ENCODE results near the gene MOGAT1.
"Not testable (repeated sequence)": the region's sequence is repeated elsewhere in the genome, so short reads cannot be mapped to it uniquely, and the experiment has no call there.

The MOGAT1 gene

GRCh38 chr2:222754324-222754930 lies 83.0 kb downstream of the MOGAT1 start:
- Histone ChIP-seq H3K36me3 (replicated peaks) (no peaks in the 10 kb centered on the region), H3K27me3 (replicated peaks) (no peaks in the 10 kb centered on the region), H3K27ac (no peak overlapping the region), H3K4me3 (ENCODE audit: low read depth, low read length) (no peak overlapping the region)
- no peak for DNase-seq
- no peak for TF ChIP-seq CTCF (IDR thresholded peaks at IDR 0.05; ENCODE audit: low read depth, low read length, missing control alignments)
- in situ Hi-C loops (cut with HindIII; ENCODE audit: low pct_ligation_motif_present, low sequenced_read_pairs) = no loop called here

- H3K27me3 ChIP-seq (replicated peaks); DNase-seq; in situ Hi-C loops (cut with HindIII; ENCODE audit: low pct_ligation_motif_present, low sequenced_read_pairs); H3K27ac ChIP-seq; H3K36me3 ChIP-seq (replicated peaks); H3K4me3 ChIP-seq (ENCODE audit: low read depth, low read length): not testable (repeated sequence)
Observed at GRCh38 chr2:222755593-222755992, 84.1 kb downstream of the MOGAT1 start.

- in situ Hi-C loops (cut with HindIII; ENCODE audit: low pct_ligation_motif_present, low sequenced_read_pairs) = no loop called here
- DNase-seq = no peak
- no peak overlapping the region for H3K4me3 ChIP-seq (ENCODE audit: low read depth, low read length)
- no peaks in the 10 kb centered on the region for H3K36me3 ChIP-seq (replicated peaks)
- H3K27ac ChIP-seq = peak overlapping the region; percentile 28
- TF ChIP-seq CTCF (IDR thresholded peaks at IDR 0.05; ENCODE audit: low read depth, low read length, missing control alignments) = no peak
- no peaks in the 10 kb centered on the region for H3K27me3 ChIP-seq (replicated peaks)
Observed at GRCh38 chr2:222756362-222756831, 84.9 kb downstream of the MOGAT1 start.

- no peak for TF ChIP-seq CTCF (IDR thresholded peaks at IDR 0.05; ENCODE audit: low read depth, low read length, missing control alignments)
- peak; percentile 59 for DNase-seq
Observed at GRCh38 chr2:222756951-222757650, 85.6 kb downstream of the MOGAT1 start.

More at GRCh38 chr2:222756951-222757650, 85.6 kb downstream of the MOGAT1 start:
- H3K4me3 ChIP-seq (ENCODE audit: low read depth, low read length) = no peak overlapping the region
- peak overlapping the region; percentile 28 for H3K27ac ChIP-seq
- H3K36me3 ChIP-seq (replicated peaks) = no peaks in the 10 kb centered on the region
- no peaks in the 10 kb centered on the region for H3K27me3 ChIP-seq (replicated peaks)
- in situ Hi-C loops (cut with HindIII; ENCODE audit: low pct_ligation_motif_present, low sequenced_read_pairs) = no loop called here
